Measurements from ENCODE around the gene MYORG.

GRCh38 chr9:34382054-34382453 lies 5.4 kb upstream of the MYORG start:
- no peak for TF ChIP-seq ARNT (IDR thresholded peaks at IDR 0.05)
- no peak for TF ChIP-seq ZNF431 (CRISPR knock-in tag; IDR thresholded peaks at IDR 0.05)
- TF ChIP-seq, protein P1, sequence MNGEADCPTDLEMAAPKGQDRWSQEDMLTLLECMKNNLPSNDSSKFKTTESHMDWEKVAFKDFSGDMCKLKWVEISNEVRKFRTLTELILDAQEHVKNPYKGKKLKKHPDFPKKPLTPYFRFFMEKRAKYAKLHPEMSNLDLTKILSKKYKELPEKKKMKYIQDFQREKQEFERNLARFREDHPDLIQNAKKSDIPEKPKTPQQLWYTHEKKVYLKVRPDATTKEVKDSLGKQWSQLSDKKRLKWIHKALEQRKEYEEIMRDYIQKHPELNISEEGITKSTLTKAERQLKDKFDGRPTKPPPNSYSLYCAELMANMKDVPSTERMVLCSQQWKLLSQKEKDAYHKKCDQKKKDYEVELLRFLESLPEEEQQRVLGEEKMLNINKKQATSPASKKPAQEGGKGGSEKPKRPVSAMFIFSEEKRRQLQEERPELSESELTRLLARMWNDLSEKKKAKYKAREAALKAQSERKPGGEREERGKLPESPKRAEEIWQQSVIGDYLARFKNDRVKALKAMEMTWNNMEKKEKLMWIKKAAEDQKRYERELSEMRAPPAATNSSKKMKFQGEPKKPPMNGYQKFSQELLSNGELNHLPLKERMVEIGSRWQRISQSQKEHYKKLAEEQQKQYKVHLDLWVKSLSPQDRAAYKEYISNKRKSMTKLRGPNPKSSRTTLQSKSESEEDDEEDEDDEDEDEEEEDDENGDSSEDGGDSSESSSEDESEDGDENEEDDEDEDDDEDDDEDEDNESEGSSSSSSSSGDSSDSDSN (IDR thresholded peaks at IDR 0.05; ENCODE audit: borderline replicate concordance in 1 of 2, low read depth in 2 of 2, low read length in 2 of 2) = no peak
- TF ChIP-seq ZNF707 (CRISPR knock-in tag; conservative IDR thresholded peaks at IDR 0.05) = no peak
- TF ChIP-seq, protein P2, sequence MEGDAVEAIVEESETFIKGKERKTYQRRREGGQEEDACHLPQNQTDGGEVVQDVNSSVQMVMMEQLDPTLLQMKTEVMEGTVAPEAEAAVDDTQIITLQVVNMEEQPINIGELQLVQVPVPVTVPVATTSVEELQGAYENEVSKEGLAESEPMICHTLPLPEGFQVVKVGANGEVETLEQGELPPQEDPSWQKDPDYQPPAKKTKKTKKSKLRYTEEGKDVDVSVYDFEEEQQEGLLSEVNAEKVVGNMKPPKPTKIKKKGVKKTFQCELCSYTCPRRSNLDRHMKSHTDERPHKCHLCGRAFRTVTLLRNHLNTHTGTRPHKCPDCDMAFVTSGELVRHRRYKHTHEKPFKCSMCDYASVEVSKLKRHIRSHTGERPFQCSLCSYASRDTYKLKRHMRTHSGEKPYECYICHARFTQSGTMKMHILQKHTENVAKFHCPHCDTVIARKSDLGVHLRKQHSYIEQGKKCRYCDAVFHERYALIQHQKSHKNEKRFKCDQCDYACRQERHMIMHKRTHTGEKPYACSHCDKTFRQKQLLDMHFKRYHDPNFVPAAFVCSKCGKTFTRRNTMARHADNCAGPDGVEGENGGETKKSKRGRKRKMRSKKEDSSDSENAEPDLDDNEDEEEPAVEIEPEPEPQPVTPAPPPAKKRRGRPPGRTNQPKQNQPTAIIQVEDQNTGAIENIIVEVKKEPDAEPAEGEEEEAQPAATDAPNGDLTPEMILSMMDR (IDR thresholded peaks at IDR 0.05 in 2 of 3, conservative IDR thresholded peaks at IDR 0.05 in 1 of 3; ENCODE audit: insufficient read depth in 2 of 3, low read depth in 1 of 3, low read length in 3 of 3) = no peak
- no peak for TF ChIP-seq NFYB (IDR thresholded peaks at IDR 0.05; ENCODE audit: extremely low read depth, insufficient read length)
- no peak for TF ChIP-seq CBX3 (IDR thresholded peaks at IDR 0.05; ENCODE audit: borderline replicate concordance in 1 of 2, low read length in 2 of 2)
- no peak for TF ChIP-seq CEBPG (CRISPR knock-in tag; IDR thresholded peaks at IDR 0.05)
- no peak for TF ChIP-seq CEBPG (tag; conservative IDR thresholded peaks at IDR 0.05 in 1 of 2, IDR thresholded peaks at IDR 0.05 in 1 of 2)
- TF ChIP-seq POLR2A (conservative IDR thresholded peaks at IDR 0.05) = no peak

Data from K562 (cell line).